ENCODE results near the gene SAXO2.
"Not testable (repeated sequence)": the region's sequence is repeated elsewhere in the genome, so short reads cannot be mapped to it uniquely, and the experiment has no call there.

The SAXO2 gene

DNA sequence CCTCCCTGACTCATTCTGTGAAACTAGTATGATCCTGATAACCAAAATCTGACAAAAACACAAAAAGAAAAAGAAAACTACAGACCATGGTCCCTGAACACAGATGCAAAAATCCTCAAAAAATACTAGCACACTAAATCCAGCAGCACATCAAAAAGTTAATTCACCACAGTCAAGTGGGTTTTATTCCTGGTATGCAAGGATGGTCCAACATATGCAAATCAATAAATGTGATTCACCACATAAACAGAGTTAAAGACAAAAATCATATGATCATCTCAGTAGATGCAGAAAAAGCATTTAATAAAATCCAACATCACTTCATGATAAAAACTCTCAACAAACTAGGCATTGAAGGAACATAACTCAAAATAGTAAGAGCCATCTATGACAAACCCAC lies 12.8 kb downstream of the SAXO2 start:
- in situ Hi-C loops (cut with MboI; ENCODE audit: low pct_unique_long_range_greater_than_20kb, low sequenced_read_pairs, unreplicated experiment), result no loop called here
- no peak for DNase-seq (ENCODE audit: low spot score)
- TF ChIP-seq, protein P1, sequence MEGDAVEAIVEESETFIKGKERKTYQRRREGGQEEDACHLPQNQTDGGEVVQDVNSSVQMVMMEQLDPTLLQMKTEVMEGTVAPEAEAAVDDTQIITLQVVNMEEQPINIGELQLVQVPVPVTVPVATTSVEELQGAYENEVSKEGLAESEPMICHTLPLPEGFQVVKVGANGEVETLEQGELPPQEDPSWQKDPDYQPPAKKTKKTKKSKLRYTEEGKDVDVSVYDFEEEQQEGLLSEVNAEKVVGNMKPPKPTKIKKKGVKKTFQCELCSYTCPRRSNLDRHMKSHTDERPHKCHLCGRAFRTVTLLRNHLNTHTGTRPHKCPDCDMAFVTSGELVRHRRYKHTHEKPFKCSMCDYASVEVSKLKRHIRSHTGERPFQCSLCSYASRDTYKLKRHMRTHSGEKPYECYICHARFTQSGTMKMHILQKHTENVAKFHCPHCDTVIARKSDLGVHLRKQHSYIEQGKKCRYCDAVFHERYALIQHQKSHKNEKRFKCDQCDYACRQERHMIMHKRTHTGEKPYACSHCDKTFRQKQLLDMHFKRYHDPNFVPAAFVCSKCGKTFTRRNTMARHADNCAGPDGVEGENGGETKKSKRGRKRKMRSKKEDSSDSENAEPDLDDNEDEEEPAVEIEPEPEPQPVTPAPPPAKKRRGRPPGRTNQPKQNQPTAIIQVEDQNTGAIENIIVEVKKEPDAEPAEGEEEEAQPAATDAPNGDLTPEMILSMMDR (IDR thresholded peaks at IDR 0.05; ENCODE audit: extremely low read depth, insufficient read depth, missing control alignments), result no peak

DNA sequence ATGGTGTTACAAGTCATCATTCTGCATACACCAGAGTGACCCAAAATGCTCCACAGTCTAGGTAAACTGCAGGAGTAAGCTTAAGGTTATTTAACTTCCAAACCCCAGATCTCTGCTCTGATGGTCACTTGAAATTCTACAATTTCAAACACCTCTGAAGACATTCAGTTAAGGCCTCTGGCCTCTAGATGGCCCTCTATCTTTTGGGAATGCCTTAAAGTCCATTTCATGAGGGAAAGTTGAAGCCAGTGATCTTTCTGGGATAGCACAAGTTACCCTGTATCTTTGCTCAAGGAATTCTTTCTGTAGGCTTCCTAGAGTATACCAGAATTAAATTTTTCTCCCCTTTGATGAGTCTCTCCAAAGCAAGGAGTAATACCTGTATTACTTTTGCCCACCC lies 18.7 kb downstream of the SAXO2 start:
- in situ Hi-C loops (cut with MboI; ENCODE audit: low pct_unique_long_range_greater_than_20kb, low sequenced_read_pairs, unreplicated experiment); DNase-seq (ENCODE audit: low spot score): not testable (repeated sequence)

DNA sequence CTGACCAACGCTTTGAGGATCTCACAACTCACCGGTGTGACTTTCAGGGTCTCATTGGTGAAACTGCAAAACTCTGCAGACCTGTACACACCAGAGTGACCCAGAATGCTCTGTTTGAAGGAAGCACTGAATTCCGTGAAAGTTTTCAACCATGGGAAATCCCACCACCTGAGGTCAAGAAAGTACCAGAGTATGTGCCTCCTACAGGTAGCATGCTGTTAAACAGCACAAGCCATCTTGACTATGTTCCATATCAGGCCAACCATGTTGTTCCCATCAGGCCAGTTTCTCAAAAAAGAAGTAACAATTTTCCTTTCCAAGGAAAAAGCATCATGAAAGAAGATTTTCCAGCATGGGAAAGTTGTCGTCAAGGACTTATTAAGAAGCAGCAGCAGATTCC lies 19.8 kb downstream of the SAXO2 start:
- in situ Hi-C loops (cut with MboI; ENCODE audit: low pct_unique_long_range_greater_than_20kb, low sequenced_read_pairs, unreplicated experiment); DNase-seq (ENCODE audit: low spot score): not testable (repeated sequence)

DNA sequence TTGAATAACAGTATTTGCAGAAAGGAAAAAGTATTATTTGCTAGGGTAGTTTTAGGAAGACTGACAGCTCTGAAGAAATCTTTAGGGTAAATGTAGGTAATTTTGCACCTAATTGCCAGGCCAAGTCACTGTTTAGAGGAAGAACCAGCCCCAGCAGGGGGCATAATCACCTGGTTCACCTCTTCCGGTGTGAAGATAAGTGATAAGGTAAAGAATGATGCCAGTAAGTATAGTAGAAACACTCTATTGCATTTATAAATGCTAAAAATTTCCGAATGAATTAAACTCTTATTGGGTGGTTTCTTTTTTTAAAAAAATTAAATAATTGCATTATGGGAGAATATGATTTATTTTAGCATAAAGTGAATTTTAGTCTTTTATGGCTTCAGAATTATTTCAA lies 21.8 kb downstream of the SAXO2 start:
- DNase-seq (ENCODE audit: low spot score); in situ Hi-C loops (cut with MboI; ENCODE audit: low pct_unique_long_range_greater_than_20kb, low sequenced_read_pairs, unreplicated experiment): not testable (repeated sequence)

DNA sequence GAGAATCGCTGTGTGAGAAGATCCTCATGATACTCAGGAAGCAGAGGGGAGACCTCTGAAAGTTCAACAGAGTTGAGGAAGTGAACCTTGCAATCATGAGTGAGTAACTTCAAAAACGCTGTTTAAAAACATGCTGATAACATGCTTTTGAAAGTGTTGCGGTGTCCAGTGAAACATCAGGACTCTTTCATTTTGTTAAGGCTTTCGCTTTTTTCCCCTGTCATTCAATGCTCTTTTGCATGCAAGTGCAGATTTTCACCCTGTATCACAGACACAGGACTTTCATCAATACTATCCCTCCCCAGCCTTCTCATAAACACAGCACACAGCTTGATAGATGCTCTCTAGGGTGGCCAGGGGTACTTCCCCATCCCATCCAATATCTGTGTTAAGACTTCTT lies 23.9 kb downstream of the SAXO2 start:
- DNase-seq (ENCODE audit: low spot score); in situ Hi-C loops (cut with MboI; ENCODE audit: low pct_unique_long_range_greater_than_20kb, low sequenced_read_pairs, unreplicated experiment): not testable (repeated sequence)

DNA sequence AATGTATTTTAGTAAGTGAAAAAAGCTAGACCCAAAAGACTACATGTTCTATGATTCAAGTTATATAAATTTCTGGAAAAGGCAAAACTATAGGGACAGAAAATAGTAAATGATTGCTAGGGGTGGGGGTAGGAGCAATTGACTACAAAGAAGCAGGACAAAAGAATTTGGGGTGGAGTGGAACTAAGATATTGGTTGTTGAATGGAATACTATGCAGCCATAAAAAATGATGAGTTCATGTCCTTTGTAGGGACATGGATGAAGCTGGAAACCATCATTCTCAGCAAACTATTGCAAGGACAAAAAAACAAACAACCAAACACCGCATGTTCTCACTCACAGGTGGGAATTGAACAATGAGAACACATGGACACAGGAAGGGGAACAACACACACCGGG lies 25.6 kb downstream of the SAXO2 start:
- DNase-seq (ENCODE audit: low spot score); in situ Hi-C loops (cut with MboI; ENCODE audit: low pct_unique_long_range_greater_than_20kb, low sequenced_read_pairs, unreplicated experiment): not testable (repeated sequence)

DNA sequence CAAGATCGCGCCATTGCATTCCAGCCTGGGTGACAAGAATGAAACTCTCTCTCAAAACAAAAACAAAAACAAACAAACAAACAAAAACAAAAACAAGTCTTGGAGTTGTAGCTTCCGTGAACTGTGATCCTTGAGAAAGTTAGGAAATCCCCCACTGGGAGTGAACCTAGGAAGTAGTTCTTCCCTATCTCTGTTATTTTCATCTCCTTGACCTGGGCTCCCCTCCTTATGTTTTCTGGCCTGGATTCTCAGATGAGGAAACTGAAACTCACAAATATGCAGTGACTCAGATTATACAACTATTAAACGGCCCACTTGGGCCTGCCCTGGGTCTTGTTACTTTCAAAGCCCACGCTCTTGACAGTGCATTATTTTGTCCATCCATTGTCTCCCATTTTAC lies 29.7 kb downstream of the SAXO2 start:
- DNase-seq (ENCODE audit: low spot score), result no peak
- in situ Hi-C loops (cut with MboI; ENCODE audit: low pct_unique_long_range_greater_than_20kb, low sequenced_read_pairs, unreplicated experiment), result no loop called here
- TF ChIP-seq, protein P1 (IDR thresholded peaks at IDR 0.05; ENCODE audit: extremely low read depth, insufficient read depth, missing control alignments), result no peak

DNA sequence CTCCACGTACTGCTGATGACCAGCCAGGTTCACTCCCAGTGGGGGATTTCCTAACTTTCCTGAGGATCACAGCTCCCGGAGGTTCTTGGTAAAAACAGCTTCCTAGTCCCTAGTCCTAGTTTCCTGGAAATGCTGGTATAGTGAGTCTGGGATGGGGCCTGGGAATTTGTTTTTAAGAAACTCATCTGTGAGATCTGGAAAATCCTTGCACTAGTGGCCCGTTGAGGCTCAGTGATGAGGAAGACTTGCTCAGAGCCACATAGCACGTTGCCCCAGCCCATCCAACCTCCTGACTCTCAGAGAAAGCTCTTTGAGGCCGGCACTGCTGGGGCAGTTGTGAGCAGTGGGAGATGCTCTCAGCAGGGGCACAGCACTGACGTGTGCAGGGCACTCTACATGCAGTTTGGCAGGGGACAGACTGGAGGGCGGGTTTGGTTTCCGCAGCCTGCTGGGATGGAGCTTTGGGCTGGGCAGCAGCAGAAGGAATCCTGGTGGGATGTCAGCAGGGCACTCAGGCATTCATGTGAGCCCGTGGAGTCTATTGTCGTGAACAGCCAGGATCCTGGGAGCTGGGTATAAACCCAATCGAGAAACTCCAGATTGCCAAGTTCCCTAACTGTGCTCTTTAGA lies 31.6 kb downstream of the SAXO2 start:
- DNase-seq (ENCODE audit: low spot score), result no peak
- TF ChIP-seq, protein P1 (IDR thresholded peaks at IDR 0.05; ENCODE audit: extremely low read depth, insufficient read depth, missing control alignments), result no peak
- in situ Hi-C loops (cut with MboI; ENCODE audit: low pct_unique_long_range_greater_than_20kb, low sequenced_read_pairs, unreplicated experiment), result no loop called here

DNA sequence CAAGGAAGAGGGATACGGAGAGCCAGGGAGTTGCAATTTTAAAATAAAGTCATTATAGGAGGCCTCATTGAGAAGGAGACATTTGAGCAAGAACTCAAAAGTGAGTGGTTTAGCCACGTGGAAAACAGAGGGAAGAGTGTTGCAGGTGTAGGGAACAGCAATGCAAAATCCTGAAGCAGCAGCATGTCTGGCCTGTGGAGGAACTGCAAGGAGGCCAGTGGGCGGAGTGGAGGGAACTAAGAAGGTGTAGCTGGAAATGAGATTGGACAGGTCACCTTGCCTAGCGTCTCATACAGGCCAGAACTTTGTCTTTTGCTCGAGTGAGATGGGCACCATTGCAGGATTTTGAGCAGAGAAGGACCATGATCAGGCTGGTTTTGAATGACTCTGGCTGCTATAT lies 34.9 kb downstream of the SAXO2 start:
- TF ChIP-seq, protein P1 (IDR thresholded peaks at IDR 0.05; ENCODE audit: extremely low read depth, insufficient read depth, missing control alignments), result no peak
- no peak for DNase-seq (ENCODE audit: low spot score)
- in situ Hi-C loops (cut with MboI; ENCODE audit: low pct_unique_long_range_greater_than_20kb, low sequenced_read_pairs, unreplicated experiment), result no loop called here

Data from GM13977 (cell line).